A549 (cell line): ENCODE data around the gene GLB1L2. TPM values are rescaled to one million over a fixed set of nuclear protein-coding genes. Genes with fewer than 3 reads are reported as not detected.
A peak's percentile ranks its signal among the peaks of the same experiment; 100 is the strongest.

Experiments used
- ATAC-seq, 2 experiments: fragments of 200-7000 bp in 1 of 2; fragments of >200 bp in 1 of 2; cut with Nextera tagmentation in 1 of 2; cut with Tn5 transposase in 1 of 2; 3 replicates each; pipeline versions ENCODE4 v1.8.0 to v1.9.1; 2018 to 2020; ENCODE audit warnings: mild to moderate bottlenecking in 1 of 2, moderate library complexity in 1 of 2
- CTCF ChIA-PET: fragments of 300-600 bp; sonication (Branson Sonifier 250); formaldehyde crosslinking; extraction: SDS; loops from one replicate; lab custom pipeline; 2021; ENCODE audit warnings: antibody characterized with exemption, inconsistent platforms; lab: Yijun Ruan, JAX
- POLR2A ChIA-PET: fragments of 350-600 bp; formaldehyde crosslinking; extraction: SDS; loops from one replicate; lab custom pipeline; 2021; ENCODE audit warnings: antibody characterized with exemption, inconsistent platforms; lab: Yijun Ruan, JAX
- DNase-seq, 2 experiments: peaks; one replicate each; pipeline versions ENCODE4 v3.0.0 to v3.0.0-alpha.2; 2011 to 2016; ENCODE audit warnings: low read depth in 1 of 2, low spot score in 1 of 2
- FAIRE-seq: peaks from 2 replicates; lab custom pipeline; 2011; peaks lifted over from hg19 to GRCh38; lab: Jason Lieb, UNC
- H3K27ac ChIP-seq, 2 experiments: fragments of >200 bp; sonication (Bioruptor Twin); formaldehyde crosslinking; 3 replicates each; pipeline ENCODE4 v1.5.1; 2016 to 2017
- H3K4me1 ChIP-seq: fragments of >200 bp; sonication (Bioruptor Twin); formaldehyde crosslinking; 3 replicates; pipeline ENCODE4 v1.6.1; 2016
- H3K4me2 ChIP-seq: fragments of >200 bp; sonication (Bioruptor Twin); formaldehyde crosslinking; 3 replicates; pipeline ENCODE4 v1.6.1; 2016
- H3K4me3 ChIP-seq: fragments of >200 bp; sonication (Bioruptor Twin); formaldehyde crosslinking; 3 replicates; pipeline ENCODE4 v1.5.1; 2016
- H3K9me3 ChIP-seq: fragments of >200 bp; sonication (Bioruptor Twin); formaldehyde crosslinking; 3 replicates; pipeline ENCODE4 v1.6.1; 2016
- CBX8 ChIP-seq: fragments of 200-600 bp; sonication (generic); IDR thresholded peaks from 2 replicates; pipeline ENCODE4 v1.6.1; 2016
- EP300 ChIP-seq, 2 experiments: fragments of >200 bp; sonication (Bioruptor Twin); formaldehyde crosslinking; IDR thresholded peaks; 2 replicates in 1 of 2; 3 replicates in 1 of 2; pipeline ENCODE4 v1.6.1; 2016 to 2017
- ESRRA ChIP-seq: fragments of 150-350 bp; IDR thresholded peaks from 2 replicates; pipeline ENCODE4 v1.6.1; 2014; ENCODE audit warnings: mild to moderate bottlenecking, low read length, borderline replicate concordance
- GATA3 ChIP-seq: IDR thresholded peaks from 2 replicates; pipeline ENCODE4 v1.6.1; 2012; ENCODE audit warnings: borderline replicate concordance
- HEYL ChIP-seq: fragments of 250-450 bp; sonication (Bioruptor Pico); IDR thresholded peaks from 2 replicates; pipeline ENCODE4 v1.8.0; 2021; ENCODE audit warnings: mild to moderate bottlenecking, moderate library complexity
- HMGXB4 ChIP-seq: fragments of 250-450 bp; sonication (Bioruptor Pico); IDR thresholded peaks from 2 replicates; pipeline ENCODE4 v1.5.0; 2021; ENCODE audit warnings: mild to moderate bottlenecking, moderate library complexity, borderline replicate concordance
- MAFK ChIP-seq: fragments of 450-650 bp; IDR thresholded peaks from 2 replicates; pipeline ENCODE4 v1.6.1; 2014; ENCODE audit not compliant: partially characterized antibody
- MAX ChIP-seq: IDR thresholded peaks from 2 replicates; pipeline ENCODE4 v1.6.1; 2012
- NPAS2 ChIP-seq: fragments of 250-450 bp; sonication (Bioruptor Pico); IDR thresholded peaks from 2 replicates; pipeline ENCODE4 v1.8.0; 2022; ENCODE audit warnings: mild to moderate bottlenecking, moderate library complexity, borderline replicate concordance
- PHF8 ChIP-seq: fragments of 200-600 bp; sonication (generic); IDR thresholded peaks from 2 replicates; pipeline ENCODE4 v1.6.1; 2016; ENCODE audit warnings: low read depth, mild to moderate bottlenecking, antibody characterized with exemption, moderate library complexity, borderline replicate concordance
- RAD21 ChIP-seq, 2 experiments: fragments of >200 bp in 1 of 2; sonication (Bioruptor Twin) in 1 of 2; formaldehyde crosslinking in 1 of 2; IDR thresholded peaks in 1 of 2; conservative IDR thresholded peaks in 1 of 2; 2 replicates in 1 of 2; 3 replicates in 1 of 2; pipeline ENCODE4 v1.6.1; 2012 to 2018; ENCODE audit warnings: inconsistent platforms in 1 of 2
- SREBF2 ChIP-seq: fragments of 450-650 bp; IDR thresholded peaks from 2 replicates; pipeline ENCODE4 v1.6.1; 2014; ENCODE audit warnings: mild to moderate bottlenecking, moderate library complexity
- USF2 ChIP-seq: fragments of 450-650 bp; IDR thresholded peaks from 2 replicates; pipeline ENCODE4 v1.6.1; 2014; ENCODE audit warnings: antibody characterized with exemption
- ZFP36 ChIP-seq: fragments of 450-650 bp; IDR thresholded peaks from 2 replicates; pipeline ENCODE4 v1.6.1; 2014; ENCODE audit warnings: borderline replicate concordance; ENCODE audit not compliant: partially characterized antibody
- ZNF302 ChIP-seq: fragments of 250-450 bp; sonication (Bioruptor Pico); IDR thresholded peaks from 2 replicates; pipeline ENCODE4 v1.9.0; 2021; ENCODE audit warnings: inconsistent platforms, mild to moderate bottlenecking, moderate library complexity
- WGBS: methylation state at CpG from one replicate; pipeline ENCODE4 v1.1.6; 2017; ENCODE audit errors: missing lambda C conversion rate; 5-methylcytosine and 5-hydroxymethylcytosine counted together
- polyA plus RNA-seq, 4 experiments: library from polyadenylated mRNA; depleted of rRNA in 3 of 4; stranded (reverse); fragments of >200 nt; fragmentation: RNase III in 1 of 4; extraction: RNeasy Plus Mini Kit Qiagen cat#74134 plus additional on column Dnase treatment in 1 of 4; gene quantifications; 2 replicates in 3 of 4; 3 replicates in 1 of 4; pipeline ENCODE4 v1.2.3, GENCODE V29; 2011 to 2017
- TF ChIP-seq, protein P1 (sequence below): fragments of >200 bp; sonication (Bioruptor Twin); formaldehyde crosslinking; IDR thresholded peaks from 3 replicates; pipeline ENCODE4 v1.6.1; 2016
- TF ChIP-seq, protein P2 (sequence below): fragments of 250-450 bp; sonication (Bioruptor Pico); IDR thresholded peaks from 2 replicates; pipeline ENCODE4 v1.5.0; 2020; ENCODE audit warnings: low read depth, mild to moderate bottlenecking, moderate library complexity

The GLB1L2 gene
- polyA plus RNA-seq, 2 of the 4 experiments (the other 2 are of a cell fraction) = 1.1 to 3.5 TPM

GRCh38 chr11:134407321-134407828, 75.6 kb downstream of the GLB1L2 start:
- ChIA-PET POLR2A (no interaction called here), CTCF (no interaction called here)
- Histone ChIP-seq H3K9me3 (no peaks in the 10 kb centered on the region), H3K27ac (no peak overlapping the region), H3K4me1 (no peaks in the 10 kb centered on the region), H3K4me2 (no peak overlapping the region), H3K4me3 (no peak overlapping the region)
- no peak for DNase-seq
- 27% methylated on average over 8 of the region's 12 CpGs for WGBS
- TF ChIP-seq, protein P1, sequence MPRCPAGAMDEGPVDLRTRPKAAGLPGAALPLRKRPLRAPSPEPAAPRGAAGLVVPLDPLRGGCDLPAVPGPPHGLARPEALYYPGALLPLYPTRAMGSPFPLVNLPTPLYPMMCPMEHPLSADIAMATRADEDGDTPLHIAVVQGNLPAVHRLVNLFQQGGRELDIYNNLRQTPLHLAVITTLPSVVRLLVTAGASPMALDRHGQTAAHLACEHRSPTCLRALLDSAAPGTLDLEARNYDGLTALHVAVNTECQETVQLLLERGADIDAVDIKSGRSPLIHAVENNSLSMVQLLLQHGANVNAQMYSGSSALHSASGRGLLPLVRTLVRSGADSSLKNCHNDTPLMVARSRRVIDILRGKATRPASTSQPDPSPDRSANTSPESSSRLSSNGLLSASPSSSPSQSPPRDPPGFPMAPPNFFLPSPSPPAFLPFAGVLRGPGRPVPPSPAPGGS = no peak
- TF ChIP-seq ZNF302 (no peak), MAFK (peak; percentile 12)
- ATAC-seq = no peak; a peak in 1 of 6 replicates
- FAIRE-seq = no peak

- POLR2A ChIA-PET = no interaction called here
- TF ChIP-seq SREBF2 (no peak), ESRRA (no peak), CBX8 (no peak), EP300 (IDR thresholded peaks at IDR 0.05) (no peak), RAD21 (conservative IDR thresholded peaks at IDR 0.05 in 1 of 2, IDR thresholded peaks at IDR 0.05 in 1 of 2) (no peak), GATA3 (no peak), HEYL (CRISPR knock-in tag) (no peak), ZFP36 (no peak), NPAS2 (CRISPR knock-in tag) (no peak), USF2 (no peak), PHF8 (no peak), HMGXB4 (CRISPR knock-in tag) (no peak), MAX (no peak)
- TF ChIP-seq, protein P2, sequence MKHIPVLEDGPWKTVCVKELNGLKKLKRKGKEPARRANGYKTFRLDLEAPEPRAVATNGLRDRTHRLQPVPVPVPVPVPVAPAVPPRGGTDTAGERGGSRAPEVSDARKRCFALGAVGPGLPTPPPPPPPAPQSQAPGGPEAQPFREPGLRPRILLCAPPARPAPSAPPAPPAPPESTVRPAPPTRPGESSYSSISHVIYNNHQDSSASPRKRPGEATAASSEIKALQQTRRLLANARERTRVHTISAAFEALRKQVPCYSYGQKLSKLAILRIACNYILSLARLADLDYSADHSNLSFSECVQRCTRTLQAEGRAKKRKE = no peak
- TF ChIP-seq, all 56 proteins: peak for 0
- Histone ChIP-seq H3K4me1 (no peaks in the 10 kb centered on the region), H3K27ac (no peak overlapping the region), H3K4me2 (no peak overlapping the region), H3K9me3 (no peaks in the 10 kb centered on the region), H3K4me3 (no peak overlapping the region)
- WGBS = 4% methylated on average over 5 of the region's 8 CpGs
- FAIRE-seq (no peak), DNase-seq (no peak), ATAC-seq (no peak)
- CTCF ChIA-PET = no interaction called here
These were observed 76.1 kb downstream of the GLB1L2 start for GRCh38 chr11:134407923-134408322.
